Esophagus muscularis mucosa (tissue), 3 donors: ENCODE results near the gene TTC32.

Experiments used
- CTCF ChIP-seq, 3 experiments: fragments of 200-600 bp in 2 of 3; fragments of 450-650 bp in 1 of 3; sonication (generic) in 2 of 3; IDR thresholded peaks; one replicate each; pipeline ENCODE4 v1.5.1; 2017 to 2019; ENCODE audit warnings: antibody characterized with exemption in 3 of 3, mild to moderate bottlenecking in 2 of 3, moderate library complexity in 1 of 3
- POLR2A ChIP-seq: fragments of 450-650 bp; IDR thresholded peaks from one replicate; pipeline ENCODE4 v1.6.1; 2017; ENCODE audit warnings: antibody characterized with exemption, moderate library complexity, mild to moderate bottlenecking, low read depth

GRCh38 chr2:19851116-19851695, 50.6 kb downstream of the TTC32 start:
- no peak for TF ChIP-seq POLR2A
- no peak for TF ChIP-seq CTCF (IDR thresholded peaks at IDR 0.05)
